Endothelial cell of umbilical vein (primary cell): ENCODE measurements around the gene C16orf95. TPM values are rescaled to one million over a fixed set of nuclear protein-coding genes. Genes with fewer than 3 reads are reported as not detected.

Source experiments
- BruUV-seq: library from RNA; stranded (reverse); fragments of 400-500 nt; replicated peaks from 2 replicates; lab custom pipeline; 2021; lab: Mats Ljungman, UMichigan
- CTCF ChIA-PET: fragments of 300-600, 350-600 bp; sonication (Branson Sonifier 250); formaldehyde crosslinking; loops from one replicate; lab custom pipeline; 2021; ENCODE audit warnings: antibody characterized with exemption, inconsistent platforms; lab: Charles Lee
- POLR2A ChIA-PET: fragments of 300-600, 350-600 bp; sonication (Branson Sonifier 250); formaldehyde crosslinking; loops from one replicate; lab custom pipeline; 2021; ENCODE audit warnings: antibody characterized with exemption, inconsistent platforms; lab: Charles Lee
- DNase-seq: peaks from one replicate; pipeline ENCODE4 v3.0.0-alpha.2; 2011; ENCODE audit warnings: low read depth, low spot score
- FAIRE-seq: peaks from 2 replicates; lab custom pipeline; 2011; peaks lifted over from hg19 to GRCh38; lab: Jason Lieb, UNC
- H2AFZ ChIP-seq: 2 replicates; pipeline ENCODE4 v1.6.0; 2012; ENCODE audit warnings: low read depth, low read length, control low read depth, inconsistent platforms
- H3K27ac ChIP-seq: 2 replicates; pipeline ENCODE4 v1.5.1; 2011; ENCODE audit warnings: low read depth, mild to moderate bottlenecking, control low read depth, low read length, moderate library complexity; ENCODE audit not compliant: insufficient read depth
- H3K27me3 ChIP-seq, 2 experiments: 2 replicates each; pipeline versions ENCODE4 v1.6.0 to v1.6.1; 2011; ENCODE audit warnings: low read length in 2 of 2, mixed read lengths in 1 of 2; ENCODE audit not compliant: control insufficient read depth in 2 of 2, insufficient read depth in 2 of 2
- H3K36me3 ChIP-seq, 2 experiments: 2 replicates in 1 of 2; 3 replicates in 1 of 2; pipeline ENCODE4 v1.5.1; 2011; ENCODE audit warnings: low read length in 2 of 2, mild to moderate bottlenecking in 1 of 2, moderate library complexity in 1 of 2; ENCODE audit not compliant: control insufficient read depth in 2 of 2, insufficient read depth in 2 of 2; ENCODE audit errors: extremely low read depth in 1 of 2
- H3K4me1 ChIP-seq: 3 replicates; pipeline ENCODE4 v1.5.1; 2011; ENCODE audit warnings: mild to moderate bottlenecking, low read length; ENCODE audit not compliant: control insufficient read depth, insufficient read depth; ENCODE audit errors: extremely low read depth
- H3K4me2 ChIP-seq: 2 replicates; pipeline ENCODE4 v1.6.1; 2011; ENCODE audit warnings: low read length, control low read depth, mixed read lengths; ENCODE audit not compliant: insufficient read depth
- H3K4me3 ChIP-seq, 3 experiments: fragments of 200-600 bp in 1 of 3; sonication (generic), shearing (Covaris generic) in 1 of 3; replicated peaks in 1 of 3; 2 replicates each; pipeline ENCODE4 v1.5.1; 2011 to 2016; ENCODE audit warnings: control low read depth in 3 of 3, low read length in 3 of 3, mild to moderate bottlenecking in 2 of 3, inconsistent platforms in 1 of 3, low read depth in 1 of 3, moderate library complexity in 1 of 3; ENCODE audit not compliant: insufficient read depth in 1 of 3
- H3K79me2 ChIP-seq: 2 replicates; pipeline ENCODE4 v1.6.0; 2012; ENCODE audit warnings: low read length, inconsistent platforms; ENCODE audit not compliant: control insufficient read depth, insufficient read depth
- H3K9ac ChIP-seq: replicated peaks from 2 replicates; pipeline ENCODE3; 2011; ENCODE audit warnings: low read length, control low read depth; ENCODE audit not compliant: insufficient read depth; ENCODE audit errors: extremely low read depth
- H3K9me1 ChIP-seq: replicated peaks from 3 replicates; pipeline ENCODE4 v1.6.0; 2011; ENCODE audit warnings: mild to moderate bottlenecking, low read length; ENCODE audit not compliant: control insufficient read depth, insufficient read depth; ENCODE audit errors: extremely low read depth
- H3K9me3 ChIP-seq: replicated peaks from 2 replicates; pipeline ENCODE4 v1.5.1; 2012; ENCODE audit warnings: low read length, inconsistent platforms; ENCODE audit not compliant: control insufficient read depth, insufficient read depth
- H4K20me1 ChIP-seq: replicated peaks from 2 replicates; pipeline ENCODE3; 2011; ENCODE audit warnings: mild to moderate bottlenecking, low read length; ENCODE audit not compliant: control insufficient read depth, insufficient read depth; ENCODE audit errors: extremely low read depth
- CTCF ChIP-seq, 2 donors: IDR thresholded peaks; 1 replicate in 1 of 2; 2 replicates in 1 of 2; pipeline ENCODE4 v1.5.1; 2011; ENCODE audit warnings: low read length in 2 of 2, mild to moderate bottlenecking in 2 of 2, moderate library complexity in 2 of 2, control low read depth in 1 of 2, inconsistent platforms in 1 of 2, low read depth in 1 of 2; ENCODE audit not compliant: insufficient read depth in 1 of 2; ENCODE audit errors: extremely low read depth in 1 of 2
- EZH2 ChIP-seq: IDR thresholded peaks from 2 replicates; pipeline ENCODE4 v1.6.1; 2012; ENCODE audit warnings: borderline replicate concordance, low read depth, mild to moderate bottlenecking, moderate library complexity, low read length, inconsistent platforms; ENCODE audit not compliant: severe bottlenecking
- FOS ChIP-seq: IDR thresholded peaks from 2 replicates; pipeline ENCODE4 v1.6.1; 2011; ENCODE audit warnings: mild to moderate bottlenecking, low read length, moderate library complexity, borderline replicate concordance; ENCODE audit not compliant: insufficient read depth
- GATA2 ChIP-seq: IDR thresholded peaks from 2 replicates; pipeline ENCODE4 v1.7.0; 2011; ENCODE audit warnings: low read depth, mild to moderate bottlenecking, moderate library complexity, mixed read lengths, low read length; ENCODE audit not compliant: insufficient read length, insufficient read depth
- JUN ChIP-seq: IDR thresholded peaks from 2 replicates; pipeline ENCODE4 v1.6.1; 2011; ENCODE audit warnings: borderline replicate concordance, low read depth; ENCODE audit not compliant: insufficient read length, insufficient read depth
- MAX ChIP-seq: IDR thresholded peaks from 2 replicates; pipeline ENCODE4 v1.6.1; 2011; ENCODE audit not compliant: insufficient read depth, insufficient read length
- MYC ChIP-seq: IDR thresholded peaks from one replicate; pipeline ENCODE4 v1.6.1; 2011; ENCODE audit warnings: mild to moderate bottlenecking, low read depth, low read length
- POLR2A ChIP-seq: IDR thresholded peaks from 2 replicates; pipeline ENCODE4 v1.6.1; 2012; ENCODE audit warnings: low read depth, mild to moderate bottlenecking, control low read depth, low read length
- POLR2AphosphoS5 ChIP-seq: IDR thresholded peaks from 2 replicates; pipeline ENCODE4 v1.6.1; 2012; ENCODE audit warnings: low read depth, mild to moderate bottlenecking, control low read depth, low read length, moderate library complexity; ENCODE audit not compliant: insufficient read depth
- dilution Hi-C: fragments of 300-500 bp; cut with MboI; formaldehyde crosslinking; loops from one replicate; pipeline ENCODE4 v1.15.0; 2019; ENCODE audit warnings: low sequenced_read_pairs; ENCODE audit not compliant: extremely low pct_ligation_motif_present
- intact Hi-C: fragments of 100-400 bp; cut with micrococcal nuclease; formaldehyde crosslinking; loops from one replicate; pipeline ENCODE4 v1.10.0; 2022
- polyA plus RNA-seq, 4 experiments: library from polyadenylated mRNA; depleted of rRNA in 3 of 4; stranded (reverse) in 3 of 4; unstranded in 1 of 4; fragments of >200 nt; gene quantifications; 2 replicates each; pipeline versions ENCODE4 v1.2.1 to v1.2.3, GENCODE V29; 2011 to 2012; ENCODE audit warnings: missing spikeins in 1 of 4
- total RNA-seq: library from RNA; stranded (reverse); gene quantifications from 2 replicates; pipeline ENCODE4 v1.2.3, GENCODE V29; 2021

C16orf95 gene
- total and polyA plus RNA-seq, 2 donors (not counting 3 experiments of a cell fraction or from before 2014, with no cell fraction given) = 4.0 to 6.6 TPM

- no peak overlapping the region for H3K9ac ChIP-seq
- DNase-seq (no peak), FAIRE-seq (no peak)
- no peak overlapping the region for H3K27ac ChIP-seq
- H3K79me2 ChIP-seq = no peaks in the 10 kb centered on the region
- no peaks in the 10 kb centered on the region for H3K9me1 ChIP-seq
- dilution Hi-C loops (no loop called here), intact Hi-C loops (no loop called here)
- ChIA-PET CTCF (interaction anchor here (0.9 to 1.8 kb wide), 3 partner anchors 13 to 15 kb away, joined by 3 to 5 read pairs (median 4); no protein-coding TSS in a partner anchor), POLR2A (no interaction called here)
- no peaks in the 10 kb centered on the region for H3K9me3 ChIP-seq
- BruUV-seq = no TSS peak
- no peak overlapping the region for H2AFZ ChIP-seq
- H4K20me1 ChIP-seq = no peaks in the 10 kb centered on the region
- H3K27me3 ChIP-seq = no peaks in the 10 kb centered on the region
- no peak overlapping the region for H3K4me2 ChIP-seq
- TF ChIP-seq JUN (no peak), FOS (no peak), EZH2 (no peak), POLR2AphosphoS5 (no peak), POLR2A (no peak), GATA2 (no peak), MYC (no peak)
- no peak overlapping the region for H3K4me3 ChIP-seq
- H3K36me3 ChIP-seq = no peaks in the 10 kb centered on the region
- H3K4me1 ChIP-seq = no peaks in the 10 kb centered on the region
Observed at GRCh38 chr16:87265261-87265660, 51.9 kb downstream of the C16orf95 start.

- intact Hi-C loops (no loop called here), dilution Hi-C loops (no loop called here)
- no peaks in the 10 kb centered on the region for H3K79me2 ChIP-seq
- ChIA-PET POLR2A (no interaction called here), CTCF (interaction anchor here (0.9 to 1.8 kb wide), 3 partner anchors 13 to 15 kb away, joined by 3 to 5 read pairs (median 4); no protein-coding TSS in a partner anchor)
- no peaks in the 10 kb centered on the region for H3K9me1 ChIP-seq
- no peaks in the 10 kb centered on the region for H3K4me1 ChIP-seq
- no peak for DNase-seq
- H2AFZ ChIP-seq = no peak overlapping the region
- no peak overlapping the region for H3K4me2 ChIP-seq
- no peak overlapping the region for H3K9ac ChIP-seq
- H3K36me3 ChIP-seq = no peaks in the 10 kb centered on the region
- no peaks in the 10 kb centered on the region for H3K9me3 ChIP-seq
- no peak for FAIRE-seq
- no peak overlapping the region for H3K4me3 ChIP-seq
- no TSS peak for BruUV-seq
- no peaks in the 10 kb centered on the region for H4K20me1 ChIP-seq
- no peak overlapping the region for H3K27ac ChIP-seq
- TF ChIP-seq POLR2A (no peak), MAX (no peak), JUN (no peak), MYC (no peak), EZH2 (no peak), CTCF (IDR thresholded peaks at IDR 0.05; ENCODE audit: extremely low read depth in 1 of 2, insufficient read depth in 1 of 2, low read depth in 1 of 2, low read length in 2 of 2) (no peak), GATA2 (no peak), FOS (no peak), POLR2AphosphoS5 (no peak)
- H3K27me3 ChIP-seq = no peaks in the 10 kb centered on the region
Observed at GRCh38 chr16:87264634-87265033, 52.6 kb downstream of the C16orf95 start.
